Adipose tissue (tissue), 3 donors: ENCODE results near the gene BTBD19. TPM values are rescaled to one million over a fixed set of nuclear protein-coding genes. Genes with fewer than 3 reads are reported as not detected.
A peak's percentile ranks its signal among the peaks of the same experiment; 100 is the strongest.
"Not testable (repeated sequence)": the region's sequence is repeated elsewhere in the genome, so short reads cannot be mapped to it uniquely, and the experiment has no call there.

Source experiments
- H3K27ac ChIP-seq: one replicate; pipeline ENCODE4 v1.5.1; 2013; ENCODE audit warnings: low read depth, low read length
- WGBS, 3 donors: extraction: QIAGEN DNeasy Blood & Tissue Kit; methylation state at CpG; one replicate each; pipeline ENCODE4 v1.1.7; 2013; 5-methylcytosine and 5-hydroxymethylcytosine counted together
- polyA plus RNA-seq, 3 donors: library from polyadenylated mRNA; stranded (reverse); fragments of 200-250 nt; gene quantifications; one replicate each; pipeline ENCODE4 v1.2.3, GENCODE V29; 2013
- donor health status: healthy with polysubstance abuse.
- donor health status: Bipolar disorder and iron deficiency.
- donor health status: healthy.

The BTBD19 gene
- 10 to 100 TPM in 2 of 3 donors, 1 to 10 TPM in 1; 1.6 to 12.0 (median 10.8) TPM for polyA plus RNA-seq

- 9 to 25% (median 12%) methylated on average over 23 of the region's 23 CpGs for WGBS, 3 donors
These were observed at the start of gene BTBD19 for GRCh38 chr1:44808063-44808937. Gene BTBD19, plus strand, starts transcription at chr1:44808523. Its CDS starts 298 bp downstream, at chr1:44808821.

GRCh38 chr1:44759077-44759476 lies 49.2 kb upstream of the BTBD19 start:
- no peak overlapping the region for H3K27ac ChIP-seq
- WGBS, 3 donors = 91 to 96% (median 91%) methylated on average over 11 of the region's 11 CpGs

More at GRCh38 chr1:44808063-44808937, at the start of gene BTBD19:
- H3K27ac ChIP-seq = peak within 1 kb of the TSS; percentile 97

- WGBS, 3 donors = 81 to 91% (median 86%) methylated on average over 3 of the region's 3 CpGs
- H3K27ac ChIP-seq = no peak overlapping the region
These were observed 47.4 kb upstream of the BTBD19 start for GRCh38 chr1:44760876-44761275.

- not testable (repeated sequence) for H3K27ac ChIP-seq
- WGBS, 3 donors = 93 to 95% (median 95%) methylated on average over 6 of the region's 6 CpGs
These were observed 41.9 kb upstream of the BTBD19 start for GRCh38 chr1:44766421-44766820.

GRCh38 chr1:44775078-44775929 lies 33.0 kb upstream of the BTBD19 start, which contains the start of gene RPS8:
Gene RPS8, plus strand, starts transcription at chr1:44775540. Its CDS starts 57 bp downstream, at chr1:44775597.
- 0% methylated on average over 65 of the region's 65 CpGs for WGBS, 3 donors
- peak within 1 kb of the TSS; percentile 76 for H3K27ac ChIP-seq

- 4 to 8% (median 6%) methylated on average over 36 of the region's 36 CpGs for WGBS, 3 donors
- H3K27ac ChIP-seq = peak overlapping the region; percentile 40
These were observed 32.2 kb upstream of the BTBD19 start for GRCh38 chr1:44775930-44776729.

- 49 to 62% (median 53%) methylated on average over 12 of the region's 12 CpGs for WGBS, 3 donors
- H3K27ac ChIP-seq = peak overlapping the region; percentile 40
These were observed 31.6 kb upstream of the BTBD19 start for GRCh38 chr1:44776730-44777068.

- WGBS, 3 donors = 79 to 83% (median 83%) methylated on average over 14 of the region's 14 CpGs
- H3K27ac ChIP-seq = no peak overlapping the region
These were observed 30.8 kb upstream of the BTBD19 start for GRCh38 chr1:44777547-44777946.

GRCh38 chr1:44777969-44778635 lies 30.2 kb upstream of the BTBD19 start:
- WGBS, 3 donors = 63 to 73% (median 69%) methylated on average over 13 of the region's 13 CpGs

GRCh38 chr1:44778705-44779576 lies 29.4 kb upstream of the BTBD19 start:
- H3K27ac ChIP-seq = no peak overlapping the region
- WGBS, 3 donors = 89 to 96% (median 96%) methylated on average over 6 of the region's 6 CpGs

More at GRCh38 chr1:44777969-44778635, 30.2 kb upstream of the BTBD19 start:
- no peak overlapping the region for H3K27ac ChIP-seq

- 91 to 95% (median 93%) methylated on average over 14 of the region's 14 CpGs for WGBS, 3 donors
- H3K27ac ChIP-seq = no peak overlapping the region
These were observed 27.7 kb upstream of the BTBD19 start for GRCh38 chr1:44780583-44781121.

- WGBS, 3 donors = 46 to 54% (median 52%) methylated on average over 8 of the region's 8 CpGs
- no peak overlapping the region for H3K27ac ChIP-seq
These were observed 24.6 kb upstream of the BTBD19 start for GRCh38 chr1:44783697-44784093.

- WGBS, 3 donors = 5 to 12% (median 9%) methylated on average over 62 to 71 of the region's 71 CpGs
- H3K27ac ChIP-seq = no peak overlapping the region
These were observed 24.0 kb upstream of the BTBD19 start for GRCh38 chr1:44784094-44785028.

- 78 to 90% (median 86%) methylated on average over 5 to 6 of the region's 6 CpGs for WGBS, 3 donors
- no peak overlapping the region for H3K27ac ChIP-seq
These were observed 23.3 kb upstream of the BTBD19 start for GRCh38 chr1:44785029-44785380.

- 32 to 35% (median 33%) methylated on average over 11 of the region's 11 CpGs for WGBS, 3 donors
- no peak overlapping the region for H3K27ac ChIP-seq
These were observed 22.7 kb upstream of the BTBD19 start for GRCh38 chr1:44785501-44786137.
